ENCODE results near the gene TNS3. TPM values are rescaled to one million over a fixed set of nuclear protein-coding genes. Genes with fewer than 3 reads are reported as not detected.

The TNS3 gene
- total RNA-seq, 8 experiments from 2014 or later: 2.6 to 49.9 (median 8.7) TPM

DNA sequence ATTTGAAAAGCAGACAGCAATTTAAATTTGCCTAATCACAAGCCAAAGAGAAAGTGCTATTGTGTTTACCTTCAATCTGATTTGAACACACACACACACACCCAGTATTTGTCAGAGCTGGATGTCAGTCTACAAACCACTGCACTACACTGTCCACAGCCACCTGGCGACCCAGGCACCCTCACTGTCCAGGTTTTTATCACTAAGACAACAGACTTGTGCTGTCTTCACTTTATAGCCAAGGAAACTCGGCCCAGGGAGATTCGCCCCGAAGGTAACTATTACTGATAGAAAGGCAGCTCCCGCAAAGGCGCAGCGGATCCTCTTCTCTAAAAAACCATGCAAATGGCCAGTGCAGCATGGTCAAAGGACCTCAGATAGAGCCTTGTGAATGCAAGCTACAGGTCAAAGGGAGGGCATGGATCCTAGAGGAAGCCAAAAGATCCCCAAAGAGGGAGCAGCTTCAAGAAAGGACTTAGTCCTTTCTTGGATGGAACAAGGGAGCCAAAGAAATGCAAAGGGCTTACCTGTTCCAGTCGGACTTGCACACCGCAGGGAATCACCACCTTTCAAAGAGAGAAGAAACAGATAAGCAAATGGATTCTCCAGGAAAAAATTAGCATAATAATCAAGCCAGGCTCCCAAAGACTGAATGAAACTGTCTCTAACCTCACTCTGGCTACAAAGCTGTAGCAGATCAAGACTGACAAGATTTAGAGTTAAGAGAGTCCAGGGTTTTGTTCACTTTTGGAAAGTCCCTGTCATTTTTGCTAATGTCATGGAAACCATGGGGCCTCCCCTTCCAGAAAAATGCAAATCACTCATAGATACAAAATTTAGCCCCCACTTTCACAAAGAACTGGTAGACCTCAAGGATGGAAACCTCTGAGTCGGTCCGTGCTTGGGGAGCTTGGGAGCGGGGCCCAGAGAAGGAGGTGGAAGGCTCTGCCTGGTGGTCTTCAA, 101.1 kb downstream of the TNS3 start:
- in situ Hi-C loops (cut with MboI; ENCODE audit: low pct_unique_long_range_greater_than_20kb in 2 of 9, low sequenced_read_pairs in 9 of 9, unreplicated experiment in 9 of 9): no loop called here
- Histone ChIP-seq H3K4me3 (no peak overlapping the region), H3K4me1 (replicated peaks in 1 of 2) (peaks cover 33 to 39% of the 10 kb centered on the region in 2 donors), H3K27ac (no peak overlapping the region)
- no peak for ATAC-seq (replicated peaks in 6 of 8)
- 37 to 97% (median 52%) methylated on average over 1 to 9 of the region's 12 CpGs; no CpG with 5 or more reads in 2 of the 10 experiments for WGBS, 10 experiments

DNA sequence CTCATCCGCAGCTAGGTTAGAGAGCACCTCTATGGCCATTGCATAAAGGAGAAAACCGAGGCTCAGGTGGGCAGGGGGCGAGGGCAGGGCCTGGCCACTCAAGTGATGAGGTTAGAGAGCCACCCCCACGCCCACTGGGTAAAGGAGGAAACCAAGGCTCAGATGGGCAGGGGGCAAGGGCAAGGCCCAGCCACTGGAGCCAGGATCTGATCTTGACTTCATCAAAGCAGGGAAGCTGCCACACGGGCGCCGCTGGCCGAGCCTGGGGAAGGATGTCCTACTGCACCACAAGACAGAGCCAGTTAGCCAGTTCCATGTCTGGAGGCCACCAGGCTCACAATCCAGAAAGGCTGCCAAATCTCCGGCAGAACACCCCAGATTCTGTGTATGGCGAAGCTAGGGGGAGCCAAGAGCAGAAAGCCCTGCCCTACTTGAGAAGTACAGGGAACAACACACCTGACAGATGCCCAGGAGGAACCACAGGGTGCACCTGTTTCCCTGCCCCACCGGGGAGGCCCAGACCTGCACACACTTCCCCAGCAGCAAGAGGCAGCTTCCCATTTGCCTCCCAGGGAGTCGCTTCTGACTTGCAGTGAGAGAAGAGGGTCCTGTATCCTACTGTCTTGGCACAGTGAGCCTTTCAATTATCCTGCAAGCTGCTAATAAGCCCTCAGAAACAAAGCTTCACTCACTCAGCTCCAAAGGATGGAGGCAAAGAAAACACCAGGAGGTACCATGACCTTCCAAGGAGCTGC, 101.9 kb downstream of the TNS3 start:
- in situ Hi-C loops (cut with MboI; ENCODE audit: low pct_unique_long_range_greater_than_20kb in 2 of 9, low sequenced_read_pairs in 9 of 9, unreplicated experiment in 9 of 9): no loop called here
- no peak for ATAC-seq (replicated peaks in 6 of 8)
- Histone ChIP-seq H3K4me1 (replicated peaks in 1 of 2) (peaks cover 35 to 48% of the 10 kb centered on the region in 2 donors), H3K27ac (no peak overlapping the region), H3K4me3 (no peak overlapping the region)
- 40 to 100% (median 86%) methylated on average over 1 to 7 of the region's 12 CpGs; no CpG with 5 or more reads in 4 of the 10 experiments for WGBS, 10 experiments

DNA sequence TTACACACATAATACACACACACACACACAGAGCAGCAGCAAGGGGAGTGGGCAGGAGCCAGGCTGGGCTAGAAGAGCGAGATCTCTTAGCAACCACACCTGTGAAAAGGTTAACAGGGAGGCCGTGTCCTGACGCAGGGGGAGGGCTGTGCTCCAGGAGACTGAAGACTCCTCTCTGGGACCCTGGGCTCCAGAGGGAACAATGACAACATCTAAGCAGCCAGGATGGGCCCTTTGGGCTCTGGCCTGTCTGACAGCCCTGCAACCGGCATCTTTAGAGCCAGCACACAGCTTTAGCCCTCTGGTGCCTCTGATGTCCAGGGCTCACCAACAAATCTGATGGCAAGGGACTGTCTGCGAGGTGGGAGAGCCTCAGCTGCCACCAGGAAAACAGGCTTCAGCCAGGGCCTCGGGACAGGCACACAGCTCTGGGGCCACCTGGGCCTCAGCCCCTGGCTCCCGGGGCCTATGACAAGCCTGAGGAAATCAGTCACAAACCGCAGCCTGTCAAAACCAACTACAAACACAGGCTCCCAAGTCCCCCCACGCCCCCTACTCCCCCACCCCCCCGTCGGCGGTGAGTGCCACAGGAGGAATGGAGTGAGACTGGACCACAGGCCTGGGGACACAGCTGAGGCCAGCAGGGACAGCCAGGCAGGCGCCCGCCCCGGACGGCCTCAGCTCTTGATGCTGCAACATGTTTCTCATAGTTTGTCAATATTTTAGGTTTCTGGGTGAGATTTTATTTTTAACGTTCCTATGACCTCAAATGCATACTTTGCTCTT, 102.8 kb downstream of the TNS3 start:
- 33 to 100% (median 80%) methylated on average over 1 to 3 of the region's 17 CpGs; no CpG with 5 or more reads in 4 of the 10 experiments for WGBS, 10 experiments
- Histone ChIP-seq H3K4me3 (no peak overlapping the region), H3K27ac (peak overlapping the region in 1 of 2 donors; percentile 8), H3K4me1 (replicated peaks in 1 of 2) (peaks cover 35 to 50% of the 10 kb centered on the region in 2 donors)
- ATAC-seq (replicated peaks in 6 of 8): peak in 1 of 8 experiments; percentile 3
- in situ Hi-C loops (cut with MboI; ENCODE audit: low pct_unique_long_range_greater_than_20kb in 2 of 9, low sequenced_read_pairs in 9 of 9, unreplicated experiment in 9 of 9): no loop called here

DNA sequence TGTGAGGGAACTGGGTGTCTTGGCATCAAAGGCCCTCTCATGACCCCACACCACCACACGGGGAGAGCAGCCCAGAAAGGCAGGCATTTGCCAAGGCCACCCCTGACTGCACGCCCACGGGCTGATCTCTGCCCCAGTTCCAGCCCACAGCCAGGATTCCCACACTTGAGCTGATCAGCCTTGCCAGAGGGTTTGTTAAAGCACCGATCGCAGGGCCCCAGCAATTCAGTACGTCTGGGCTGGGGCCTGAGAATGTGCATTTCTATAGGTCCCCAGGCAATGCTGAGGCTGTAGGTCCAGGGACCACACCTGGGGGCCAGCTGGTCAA, 103.9 kb downstream of the TNS3 start:
- in situ Hi-C loops (cut with MboI; ENCODE audit: low pct_unique_long_range_greater_than_20kb in 2 of 9, low sequenced_read_pairs in 9 of 9, unreplicated experiment in 9 of 9): no loop called here
- ATAC-seq (replicated peaks in 6 of 8): no peak
- Histone ChIP-seq H3K4me1 (replicated peaks in 1 of 2) (peaks cover 35 to 50% of the 10 kb centered on the region in 2 donors), H3K27ac (no peak overlapping the region), H3K4me3 (no peak overlapping the region)
- 20 to 80% (median 80%) methylated on average over 1 to 2 of the region's 6 CpGs; no CpG with 5 or more reads in 7 of the 10 experiments for WGBS, 10 experiments

DNA sequence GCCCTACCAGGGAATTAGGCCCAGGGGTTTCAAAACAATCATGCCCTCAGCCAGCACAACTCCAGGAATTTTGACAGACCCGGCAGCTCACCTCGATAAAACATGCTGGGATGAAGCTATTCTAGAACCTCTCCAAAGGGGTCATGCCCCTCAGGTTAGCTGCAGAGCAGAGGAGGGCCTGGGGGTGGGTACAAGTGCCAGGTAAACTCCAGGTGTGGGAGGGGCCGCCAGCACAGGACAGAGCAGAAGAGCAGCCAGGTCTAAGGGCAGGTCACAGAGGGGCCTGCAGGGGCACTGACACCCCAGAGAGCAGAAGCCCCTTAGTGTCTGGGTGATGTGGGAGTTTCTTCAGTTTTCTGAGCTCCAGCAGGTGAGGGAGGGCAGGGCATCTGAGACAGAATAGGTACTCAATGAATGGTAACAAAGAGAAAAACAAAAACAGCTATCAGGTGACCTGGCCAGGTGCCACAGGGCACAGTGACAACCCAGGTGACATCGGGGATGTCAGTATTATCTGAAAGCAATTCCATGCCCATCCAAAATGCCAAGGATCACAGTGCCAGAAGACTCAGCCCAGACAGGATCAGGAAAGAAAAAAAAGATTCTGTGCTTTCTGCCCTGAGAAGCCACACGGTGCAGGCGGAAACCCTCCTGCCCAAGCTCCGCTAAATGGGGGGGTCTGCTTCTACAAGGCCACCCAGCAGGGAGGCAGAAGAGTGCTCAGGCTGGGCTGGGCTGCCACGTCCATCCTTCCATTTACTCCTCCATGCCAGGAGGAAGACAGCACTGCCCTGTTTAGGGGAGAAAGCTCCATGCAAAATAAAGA, 104.5 kb downstream of the TNS3 start:
- 13 to 94% (median 82%) methylated on average over 1 to 3 of the region's 8 CpGs; no CpG with 5 or more reads in 4 of the 10 experiments for WGBS, 10 experiments
- H3K4me3 ChIP-seq: no peak overlapping the region
- H3K4me1 ChIP-seq (replicated peaks in 1 of 2): peaks cover 32 to 47% of the 10 kb centered on the region in 2 donors
- in situ Hi-C loops (cut with MboI; ENCODE audit: low pct_unique_long_range_greater_than_20kb in 2 of 9, low sequenced_read_pairs in 9 of 9, unreplicated experiment in 9 of 9): no loop called here
- no peak for ATAC-seq (replicated peaks in 6 of 8)
- H3K27ac ChIP-seq: no peak overlapping the region

DNA sequence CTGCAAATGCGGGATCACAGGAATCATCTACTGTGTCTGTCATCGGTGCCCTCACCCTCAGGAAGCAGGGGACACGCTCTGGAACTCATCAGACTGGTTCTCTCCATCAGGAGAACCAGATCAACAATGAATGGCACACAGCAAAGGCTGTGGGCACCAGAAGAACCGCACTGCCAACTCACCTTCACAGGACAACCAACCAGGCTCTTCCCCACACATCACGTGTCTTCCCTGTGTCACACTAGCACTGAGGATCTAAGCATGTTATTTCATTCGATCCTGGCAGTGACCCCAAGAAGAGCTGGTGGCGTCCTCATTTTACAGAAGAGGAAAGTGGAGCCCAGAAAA, 106.1 kb downstream of the TNS3 start:
- 80 to 100% (median 96%) methylated on average over 1 to 5 of the region's 7 CpGs; no CpG with 5 or more reads in 2 of the 10 experiments for WGBS, 10 experiments
- Histone ChIP-seq H3K27ac (no peak overlapping the region), H3K4me3 (no peak overlapping the region), H3K4me1 (replicated peaks in 1 of 2) (peaks cover 16 to 33% of the 10 kb centered on the region in 2 donors)
- no peak for ATAC-seq (replicated peaks in 6 of 8)
- in situ Hi-C loops (cut with MboI; ENCODE audit: low pct_unique_long_range_greater_than_20kb in 2 of 9, low sequenced_read_pairs in 9 of 9, unreplicated experiment in 9 of 9): no loop called here

DNA sequence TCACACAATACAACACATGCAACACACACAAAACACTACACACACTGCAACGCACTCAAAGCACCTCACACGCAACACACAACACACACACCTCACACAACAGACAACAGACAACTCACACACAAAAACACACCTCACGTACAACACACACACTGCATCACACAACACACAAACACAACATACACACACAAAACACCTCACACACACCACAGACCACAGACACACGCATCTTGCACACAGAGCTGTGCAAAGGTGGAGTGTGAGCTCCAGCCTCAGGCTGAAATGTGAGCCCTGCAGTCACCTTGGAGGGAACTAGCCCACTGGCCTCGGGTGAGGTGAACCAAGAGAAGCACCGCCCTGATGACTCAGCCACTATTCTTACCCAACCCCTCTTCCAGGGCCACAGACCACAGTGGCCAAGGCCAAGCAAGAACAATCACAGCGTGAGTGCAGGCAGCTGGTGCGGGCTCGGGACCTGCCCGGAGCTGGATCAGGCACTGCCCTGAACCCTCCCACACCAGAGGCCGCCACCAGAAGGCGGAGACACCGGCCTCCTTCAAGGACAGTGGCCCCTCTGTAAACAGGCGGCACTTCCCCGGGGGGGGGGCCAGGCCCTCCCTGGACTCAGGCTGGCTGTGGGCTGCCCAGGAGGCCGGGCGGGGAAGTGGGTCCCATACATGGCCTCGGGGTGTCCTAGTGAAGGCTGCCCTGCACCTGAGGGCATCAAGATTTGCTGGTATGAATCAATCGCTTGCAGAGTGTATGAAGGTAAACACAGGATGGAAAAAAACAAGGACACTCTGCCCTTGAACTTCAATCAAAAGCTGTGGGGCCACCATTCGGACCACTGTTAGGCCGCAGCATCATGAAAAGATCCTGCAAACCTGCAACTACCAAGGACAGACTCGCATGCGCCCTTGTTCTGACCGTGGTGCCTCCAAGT, 106.7 kb downstream of the TNS3 start:
- ATAC-seq (replicated peaks in 6 of 8): peak; percentile 94 to 99 (median 97)
- WGBS, 10 experiments: 46 to 100% (median 75%) methylated on average over 1 to 10 of the region's 24 CpGs; no CpG with 5 or more reads in 4 of the 10 experiments
- Histone ChIP-seq H3K4me3 (no peak overlapping the region), H3K4me1 (replicated peaks in 1 of 2) (peaks cover 10 to 29% of the 10 kb centered on the region in 2 donors), H3K27ac (no peak overlapping the region)
- in situ Hi-C loops (cut with MboI; ENCODE audit: low pct_unique_long_range_greater_than_20kb in 2 of 9, low sequenced_read_pairs in 9 of 9, unreplicated experiment in 9 of 9): no loop called here

DNA sequence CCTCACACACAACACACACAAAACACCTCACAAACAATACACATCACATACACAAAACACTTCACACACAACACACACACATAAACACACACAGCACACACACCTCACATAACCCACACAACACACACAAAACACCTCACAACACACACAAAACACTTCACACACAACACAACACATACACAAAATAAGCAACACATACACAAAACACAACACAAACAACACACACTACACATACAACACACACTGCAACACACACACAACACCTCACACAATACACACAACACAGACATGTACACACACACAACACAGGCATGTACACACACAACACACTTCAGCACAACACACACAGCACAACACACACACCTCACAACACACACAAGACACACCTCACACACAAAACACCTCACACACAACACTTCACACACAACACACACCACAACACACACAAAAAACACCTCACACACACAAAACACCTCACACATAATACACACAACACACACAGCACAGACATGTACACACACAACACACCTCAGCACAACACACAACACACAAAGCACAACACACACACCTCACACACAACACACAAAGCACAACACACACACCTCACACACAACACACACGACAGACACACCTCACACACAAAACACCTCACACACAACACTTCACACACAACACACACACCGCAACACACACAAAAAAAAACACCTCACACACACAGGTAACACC, 107.5 kb downstream of the TNS3 start:
- Histone ChIP-seq H3K4me1 (replicated peaks in 1 of 2) (peaks cover 10 to 21% of the 10 kb centered on the region in 2 donors), H3K27ac (no peak overlapping the region), H3K4me3 (no peak overlapping the region)
- in situ Hi-C loops (cut with MboI; ENCODE audit: low pct_unique_long_range_greater_than_20kb in 2 of 9, low sequenced_read_pairs in 9 of 9, unreplicated experiment in 9 of 9): no loop called here
- WGBS, 10 experiments: 80 to 100% (median 100%) methylated on average over 1 to 2 of the region's 2 CpGs; no CpG with 5 or more reads in 7 of the 10 experiments
- ATAC-seq (replicated peaks in 6 of 8): no peak

DNA sequence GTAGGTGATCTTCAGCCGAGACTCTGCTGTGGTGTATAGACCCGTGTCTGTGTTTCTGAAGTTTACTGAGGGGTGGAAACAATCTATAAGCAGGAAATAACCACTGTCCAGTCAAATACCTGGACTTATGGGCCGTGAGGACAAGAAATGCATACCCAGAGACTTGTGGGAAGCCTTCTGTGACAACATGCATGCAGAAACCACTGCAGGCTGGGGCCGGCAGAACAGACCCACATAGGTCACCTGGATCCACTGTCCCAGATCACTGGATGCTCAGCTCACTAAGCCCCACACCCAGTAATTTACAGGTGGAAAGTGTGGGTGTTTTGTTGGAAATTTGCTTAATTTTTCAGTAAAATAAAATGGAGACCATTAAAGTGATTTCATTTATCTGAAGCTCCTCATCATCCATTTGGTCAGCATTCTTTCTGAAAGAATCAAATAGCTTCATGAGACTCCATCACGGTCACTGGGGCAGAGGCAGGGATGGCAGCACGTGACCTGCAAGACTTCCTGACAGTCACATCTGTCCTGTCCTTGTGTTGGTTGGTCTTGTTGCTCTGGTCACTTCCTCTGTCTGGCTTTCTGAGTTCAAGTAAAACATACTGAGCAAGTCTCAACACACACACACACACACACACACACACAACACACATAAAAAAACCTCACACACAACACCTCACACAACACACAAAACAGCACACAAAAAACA, 108.3 kb downstream of the TNS3 start:
- Histone ChIP-seq H3K27ac (no peak overlapping the region), H3K4me3 (no peak overlapping the region), H3K4me1 (replicated peaks in 1 of 2) (peaks cover 3 to 15% of the 10 kb centered on the region in 2 donors)
- in situ Hi-C loops (cut with MboI; ENCODE audit: low pct_unique_long_range_greater_than_20kb in 2 of 9, low sequenced_read_pairs in 9 of 9, unreplicated experiment in 9 of 9): no loop called here
- ATAC-seq (replicated peaks in 6 of 8): no peak
- 65 to 100% (median 91%) methylated on average over 1 to 4 of the region's 6 CpGs; no CpG with 5 or more reads in 2 of the 10 experiments for WGBS, 10 experiments

DNA sequence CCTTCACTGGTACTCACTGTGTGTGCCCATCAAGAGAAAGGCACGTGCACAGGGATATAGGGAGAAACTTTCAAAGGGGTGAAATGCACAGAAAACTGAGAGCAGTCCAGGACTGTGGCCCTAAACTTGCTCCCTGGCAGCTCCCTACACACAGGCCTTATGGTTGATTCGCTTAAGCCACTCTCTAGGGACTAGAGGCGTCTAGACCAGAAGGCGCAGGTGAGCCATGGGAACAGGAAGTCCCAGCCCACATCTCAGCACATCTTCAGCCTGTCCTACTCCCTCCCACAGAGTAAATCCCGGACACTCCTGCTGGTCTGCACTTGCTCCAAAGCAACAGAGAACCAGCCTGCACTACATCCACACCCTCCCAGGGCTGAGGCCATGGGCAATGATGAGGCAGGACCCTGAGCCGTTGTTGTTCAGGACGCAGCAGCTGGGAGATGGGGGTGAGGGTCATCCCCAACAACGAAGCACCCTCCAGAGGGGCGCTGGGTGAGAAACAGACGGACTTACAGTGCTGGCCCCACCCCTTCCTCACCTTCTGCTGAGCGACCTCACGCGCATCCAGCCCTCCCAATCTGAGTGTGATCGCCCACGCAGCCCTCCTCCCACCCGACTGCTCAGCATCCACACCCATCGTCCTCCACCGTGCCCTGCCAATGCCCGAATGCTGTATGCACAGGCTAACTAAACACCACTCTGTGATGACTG, 109.3 kb downstream of the TNS3 start:
- WGBS, 10 experiments: 41 to 100% (median 67%) methylated on average over 1 to 13 of the region's 19 CpGs; no CpG with 5 or more reads in 5 of the 10 experiments
- peaks cover 2 to 15% of the 10 kb centered on the region in 2 donors for H3K4me1 ChIP-seq (replicated peaks in 1 of 2)
- H3K27ac ChIP-seq: no peak overlapping the region
- H3K4me3 ChIP-seq: no peak overlapping the region
- ATAC-seq (replicated peaks in 6 of 8): no peak
- in situ Hi-C loops (cut with MboI; ENCODE audit: low pct_unique_long_range_greater_than_20kb in 2 of 9, low sequenced_read_pairs in 9 of 9, unreplicated experiment in 9 of 9): no loop called here
